ENCODE results near the gene CLCN5.

DNA sequence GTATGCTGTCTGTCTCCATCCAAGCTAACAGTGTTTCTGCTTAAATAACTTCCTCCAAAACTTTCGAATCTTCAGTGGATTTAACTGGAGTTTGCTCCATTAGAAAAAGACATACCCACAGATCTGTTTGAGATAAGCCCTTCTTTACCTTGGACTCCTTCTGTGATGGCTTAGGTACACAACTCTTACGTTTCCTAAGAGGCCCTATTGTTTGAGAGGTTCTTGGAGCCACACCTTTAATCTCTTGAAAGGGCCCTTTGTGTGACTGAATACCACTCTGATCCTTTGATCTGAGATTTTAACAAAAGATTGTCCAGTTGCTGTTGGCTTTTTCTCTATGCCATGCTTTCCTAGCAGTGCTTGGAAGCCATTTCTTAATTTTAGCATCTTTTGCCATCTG lies 185.9 kb downstream of the CLCN5 start:
- TF ChIP-seq ZNF416 (CRISPR knock-in tag; IDR thresholded peaks at IDR 0.05) (no peak), KAT7 (CRISPR knock-in tag; IDR thresholded peaks at IDR 0.05; ENCODE audit: borderline replicate concordance) (no peak), TEAD4 (CRISPR knock-in tag; IDR thresholded peaks at IDR 0.05) (no peak), ZBTB21 (CRISPR knock-in tag; IDR thresholded peaks at IDR 0.05; ENCODE audit: borderline replicate concordance) (no peak), NR2C2 (CRISPR knock-in tag; IDR thresholded peaks at IDR 0.05) (no peak), SMAD3 (CRISPR knock-in tag; IDR thresholded peaks at IDR 0.05; ENCODE audit: borderline replicate concordance) (no peak)
- TF ChIP-seq, protein P1, sequence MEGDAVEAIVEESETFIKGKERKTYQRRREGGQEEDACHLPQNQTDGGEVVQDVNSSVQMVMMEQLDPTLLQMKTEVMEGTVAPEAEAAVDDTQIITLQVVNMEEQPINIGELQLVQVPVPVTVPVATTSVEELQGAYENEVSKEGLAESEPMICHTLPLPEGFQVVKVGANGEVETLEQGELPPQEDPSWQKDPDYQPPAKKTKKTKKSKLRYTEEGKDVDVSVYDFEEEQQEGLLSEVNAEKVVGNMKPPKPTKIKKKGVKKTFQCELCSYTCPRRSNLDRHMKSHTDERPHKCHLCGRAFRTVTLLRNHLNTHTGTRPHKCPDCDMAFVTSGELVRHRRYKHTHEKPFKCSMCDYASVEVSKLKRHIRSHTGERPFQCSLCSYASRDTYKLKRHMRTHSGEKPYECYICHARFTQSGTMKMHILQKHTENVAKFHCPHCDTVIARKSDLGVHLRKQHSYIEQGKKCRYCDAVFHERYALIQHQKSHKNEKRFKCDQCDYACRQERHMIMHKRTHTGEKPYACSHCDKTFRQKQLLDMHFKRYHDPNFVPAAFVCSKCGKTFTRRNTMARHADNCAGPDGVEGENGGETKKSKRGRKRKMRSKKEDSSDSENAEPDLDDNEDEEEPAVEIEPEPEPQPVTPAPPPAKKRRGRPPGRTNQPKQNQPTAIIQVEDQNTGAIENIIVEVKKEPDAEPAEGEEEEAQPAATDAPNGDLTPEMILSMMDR (IDR thresholded peaks at IDR 0.05) = no peak
- TF ChIP-seq, protein P2, sequence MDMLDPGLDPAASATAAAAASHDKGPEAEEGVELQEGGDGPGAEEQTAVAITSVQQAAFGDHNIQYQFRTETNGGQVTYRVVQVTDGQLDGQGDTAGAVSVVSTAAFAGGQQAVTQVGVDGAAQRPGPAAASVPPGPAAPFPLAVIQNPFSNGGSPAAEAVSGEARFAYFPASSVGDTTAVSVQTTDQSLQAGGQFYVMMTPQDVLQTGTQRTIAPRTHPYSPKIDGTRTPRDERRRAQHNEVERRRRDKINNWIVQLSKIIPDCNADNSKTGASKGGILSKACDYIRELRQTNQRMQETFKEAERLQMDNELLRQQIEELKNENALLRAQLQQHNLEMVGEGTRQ (CRISPR knock-in tag; IDR thresholded peaks at IDR 0.05) = no peak
- TF ChIP-seq, protein P3, sequence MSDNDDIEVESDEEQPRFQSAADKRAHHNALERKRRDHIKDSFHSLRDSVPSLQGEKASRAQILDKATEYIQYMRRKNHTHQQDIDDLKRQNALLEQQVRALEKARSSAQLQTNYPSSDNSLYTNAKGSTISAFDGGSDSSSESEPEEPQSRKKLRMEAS (CRISPR knock-in tag; IDR thresholded peaks at IDR 0.05) = no peak
- TF ChIP-seq, protein P4, sequence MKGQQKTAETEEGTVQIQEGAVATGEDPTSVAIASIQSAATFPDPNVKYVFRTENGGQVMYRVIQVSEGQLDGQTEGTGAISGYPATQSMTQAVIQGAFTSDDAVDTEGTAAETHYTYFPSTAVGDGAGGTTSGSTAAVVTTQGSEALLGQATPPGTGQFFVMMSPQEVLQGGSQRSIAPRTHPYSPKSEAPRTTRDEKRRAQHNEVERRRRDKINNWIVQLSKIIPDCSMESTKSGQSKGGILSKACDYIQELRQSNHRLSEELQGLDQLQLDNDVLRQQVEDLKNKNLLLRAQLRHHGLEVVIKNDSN (CRISPR knock-in tag; IDR thresholded peaks at IDR 0.05) = no peak
